NB4 (cell line): ENCODE data around the gene RFC5.

Source experiments
- DNase-seq: peaks from one replicate; pipeline ENCODE4 v3.0.0; 2010; ENCODE audit warnings: low read depth
- H3K4me3 ChIP-seq: one replicate; pipeline ENCODE4 v1.5.1; 2011; ENCODE audit warnings: mild to moderate bottlenecking, low read depth, low read length, moderate library complexity
- CTCF ChIP-seq: IDR thresholded peaks from one replicate; pipeline ENCODE4 v1.5.1; 2012; ENCODE audit warnings: low read depth, low read length
- MAX ChIP-seq: IDR thresholded peaks from 2 replicates; pipeline ENCODE4 v1.6.1; 2011; ENCODE audit warnings: low read depth, low read length
- MYC ChIP-seq: IDR thresholded peaks from 2 replicates; pipeline ENCODE4 v1.6.1; 2011; ENCODE audit warnings: low read depth, low read length
- POLR2A ChIP-seq: IDR thresholded peaks from 2 replicates; pipeline ENCODE4 v1.6.1; 2011; ENCODE audit warnings: mild to moderate bottlenecking; ENCODE audit not compliant: insufficient read length; ENCODE audit errors: extremely low read depth

RFC5 gene

GRCh38 chr12:118016424-118017264 lies at the start of gene RFC5:
Gene RFC5 (plus strand): TSS chr12:118016703. CDS start chr12:118016828, 125 bp downstream.
- DNase-seq = peak; percentile 99
- TF ChIP-seq MYC (peak; percentile 74), CTCF (no peak), POLR2A (peak; percentile 93), MAX (peak; percentile 78)
- peak within 1 kb of the TSS; percentile 96 for H3K4me3 ChIP-seq

- TF ChIP-seq MYC = no peak
- no peak for TF ChIP-seq POLR2A
- TF ChIP-seq CTCF = no peak
- no peak for TF ChIP-seq MAX
- no peak overlapping the region for H3K4me3 ChIP-seq
- DNase-seq = no peak
Observed at GRCh38 chr12:117967043-117967442, 49.5 kb upstream of the RFC5 start.

GRCh38 chr12:117967512-117967911 lies 49.0 kb upstream of the RFC5 start:
- TF ChIP-seq MAX = no peak
- TF ChIP-seq POLR2A = no peak
- TF ChIP-seq MYC = no peak
- TF ChIP-seq CTCF = no peak
- DNase-seq = no peak
- no peak overlapping the region for H3K4me3 ChIP-seq

- DNase-seq = no peak
- no peak overlapping the region for H3K4me3 ChIP-seq
- TF ChIP-seq MAX (no peak), POLR2A (no peak), CTCF (no peak), MYC (no peak)
Observed at GRCh38 chr12:117968151-117968789, 48.2 kb upstream of the RFC5 start.

- no peak within 1 kb of the TSS for H3K4me3 ChIP-seq
- peak; percentile 19 for DNase-seq
- TF ChIP-seq MYC (no peak), CTCF (no peak), POLR2A (no peak), MAX (no peak)
Observed at GRCh38 chr12:117968826-117969659, 47.5 kb upstream of the RFC5 start, which contains the start of gene KSR2. Gene KSR2 (minus strand): TSS chr12:117968990. CDS start chr12:117968255, 735 bp downstream.
